H9 (cell line): Measurements from ENCODE around the gene SNN. TPM values are rescaled to one million over a fixed set of nuclear protein-coding genes. Genes with fewer than 3 reads are reported as not detected.

ENCODE experiments used
- DNase-seq: peaks from one replicate; pipeline ENCODE4 v3.0.0-alpha.2; 2017
- H2AFZ ChIP-seq: one replicate; pipeline ENCODE4 v1.6.1; 2013; ENCODE audit warnings: mild to moderate bottlenecking, low read length, control low read depth, moderate library complexity
- H2AK5ac ChIP-seq: 2 replicates; pipeline ENCODE4 v1.6.1; 2013; ENCODE audit warnings: low read length, control low read depth, mixed read lengths; ENCODE audit not compliant: insufficient read length
- H2BK120ac ChIP-seq: one replicate; pipeline ENCODE4 v1.6.1; 2013; ENCODE audit warnings: low read depth, mild to moderate bottlenecking, low read length, control low read depth, inconsistent platforms; ENCODE audit not compliant: poor library complexity, severe bottlenecking
- H2BK12ac ChIP-seq: 2 replicates; pipeline ENCODE4 v1.6.1; 2013; ENCODE audit warnings: low read length, control low read depth, mixed read lengths, low read depth; ENCODE audit not compliant: insufficient read length
- H2BK15ac ChIP-seq: 2 replicates; pipeline ENCODE4 v1.6.1; 2013; ENCODE audit warnings: low read depth, low read length, control low read depth
- H2BK20ac ChIP-seq: one replicate; pipeline ENCODE4 v1.6.1; 2013; ENCODE audit warnings: low read depth, mild to moderate bottlenecking, low read length, control low read depth, inconsistent platforms; ENCODE audit not compliant: poor library complexity, severe bottlenecking
- H2BK5ac ChIP-seq: 2 replicates; pipeline ENCODE4 v1.6.1; 2013; ENCODE audit warnings: low read length, control low read depth, mixed read lengths; ENCODE audit not compliant: insufficient read length
- H3K14ac ChIP-seq: 2 replicates; pipeline ENCODE4 v1.6.1; 2013; ENCODE audit warnings: low read length, control low read depth; ENCODE audit not compliant: insufficient read depth
- H3K18ac ChIP-seq: 2 replicates; pipeline ENCODE4 v1.6.1; 2013; ENCODE audit warnings: low read depth, mild to moderate bottlenecking, mixed read lengths, low read length, control low read depth; ENCODE audit not compliant: insufficient read length
- H3K23ac ChIP-seq: 2 replicates; pipeline ENCODE4 v1.6.1; 2013; ENCODE audit warnings: low read length, control low read depth, mixed read lengths, low read depth; ENCODE audit not compliant: insufficient read length
- H3K23me2 ChIP-seq: 2 replicates; pipeline ENCODE4 v1.6.1; 2013; ENCODE audit warnings: low read depth, mild to moderate bottlenecking, mixed read lengths, low read length, control low read depth; ENCODE audit not compliant: insufficient read length, poor library complexity, severe bottlenecking
- H3K27ac ChIP-seq: 2 replicates; pipeline ENCODE4 v1.5.1; 2013; ENCODE audit warnings: low read length, control low read depth, mixed read lengths, low read depth; ENCODE audit not compliant: insufficient read length
- H3K27me3 ChIP-seq: 2 replicates; pipeline ENCODE4 v1.6.1; 2013; ENCODE audit warnings: low read length, control low read depth, inconsistent platforms; ENCODE audit not compliant: insufficient read depth
- H3K4ac ChIP-seq: 2 replicates; pipeline ENCODE4 v1.6.1; 2013; ENCODE audit warnings: low read depth, mild to moderate bottlenecking, control low read depth, inconsistent platforms, low read length, moderate library complexity
- H3K4me1 ChIP-seq: 2 replicates; pipeline ENCODE4 v1.6.1; 2013; ENCODE audit warnings: low read length, control low read depth, inconsistent platforms; ENCODE audit not compliant: insufficient read depth
- H3K4me2 ChIP-seq: 2 replicates; pipeline ENCODE4 v1.6.1; 2013; ENCODE audit warnings: low read length, control low read depth, mixed read lengths; ENCODE audit not compliant: insufficient read length, insufficient read depth
- H3K56ac ChIP-seq: 2 replicates; pipeline ENCODE4 v1.6.1; 2013; ENCODE audit warnings: low read depth, mild to moderate bottlenecking, mixed read lengths, low read length, control low read depth; ENCODE audit not compliant: insufficient read length
- H3K79me1 ChIP-seq: 2 replicates; pipeline ENCODE4 v1.6.1; 2013; ENCODE audit warnings: low read depth, mild to moderate bottlenecking, moderate library complexity, low read length, control low read depth, inconsistent platforms; ENCODE audit not compliant: insufficient read depth, poor library complexity, severe bottlenecking
- H3K79me2 ChIP-seq: 2 replicates; pipeline ENCODE4 v1.6.1; 2013; ENCODE audit warnings: low read length, control low read depth, inconsistent platforms; ENCODE audit not compliant: insufficient read depth
- H3K9ac ChIP-seq: 2 replicates; pipeline ENCODE4 v1.6.1; 2013; ENCODE audit warnings: low read length, control low read depth, mixed read lengths; ENCODE audit not compliant: insufficient read length; ENCODE audit errors: extremely low read depth
- H3K9me3 ChIP-seq: one replicate; pipeline ENCODE4 v1.6.1; 2013; ENCODE audit warnings: low read depth, low read length, inconsistent platforms; ENCODE audit not compliant: control insufficient read depth
- H3T11ph ChIP-seq: one replicate; pipeline ENCODE4 v1.6.1; 2013; ENCODE audit warnings: mild to moderate bottlenecking, low read length, control low read depth, inconsistent platforms
- H4K20me1 ChIP-seq: one replicate; pipeline ENCODE4 v1.6.1; 2013; ENCODE audit not compliant: control insufficient read depth, insufficient read length, insufficient read depth
- H4K5ac ChIP-seq: 2 replicates; pipeline ENCODE4 v1.6.1; 2013; ENCODE audit warnings: low read depth, mild to moderate bottlenecking, mixed read lengths, low read length, control low read depth; ENCODE audit not compliant: insufficient read length
- H4K8ac ChIP-seq: replicated peaks from 2 replicates; pipeline ENCODE4 v1.6.1; 2013; ENCODE audit warnings: low read length, control low read depth, mixed read lengths, low read depth; ENCODE audit not compliant: insufficient read length
- H4K91ac ChIP-seq: 2 replicates; pipeline ENCODE4 v1.6.1; 2013; ENCODE audit warnings: low read depth, mild to moderate bottlenecking, moderate library complexity, mixed read lengths, low read length, control low read depth; ENCODE audit not compliant: insufficient read length
- H3K27ac Mint-ChIP-seq, 3 experiments: 2 replicates in 2 of 3; 3 replicates in 1 of 3; pipeline ENCODE4 v1.8.0; 2020 to 2021; ENCODE audit warnings: mixed read lengths in 3 of 3, mild to moderate bottlenecking in 1 of 3, moderate library complexity in 1 of 3
- H3K27me3 Mint-ChIP-seq: 2 replicates; pipeline ENCODE4 v1.8.0; 2021; ENCODE audit warnings: low read depth, mild to moderate bottlenecking, moderate library complexity, mixed read lengths
- H3K36me3 Mint-ChIP-seq, 3 experiments: 2 replicates in 2 of 3; 3 replicates in 1 of 3; pipeline ENCODE4 v1.8.0; 2020 to 2021; ENCODE audit warnings: low read depth in 3 of 3, mixed read lengths in 3 of 3; ENCODE audit not compliant: insufficient read depth in 1 of 3
- H3K4me1 Mint-ChIP-seq, 2 experiments: 2 replicates each; pipeline ENCODE4 v1.8.0; 2020; ENCODE audit warnings: mixed read lengths in 2 of 2
- H3K4me3 Mint-ChIP-seq, 2 experiments: 2 replicates in 1 of 2; 3 replicates in 1 of 2; pipeline ENCODE4 v1.8.0; 2020 to 2021; ENCODE audit warnings: mild to moderate bottlenecking in 2 of 2, mixed read lengths in 2 of 2, moderate library complexity in 1 of 2
- H3K9me3 Mint-ChIP-seq, 2 experiments: 2 replicates in 1 of 2; 3 replicates in 1 of 2; pipeline ENCODE4 v1.8.0; 2020; ENCODE audit warnings: mild to moderate bottlenecking in 2 of 2, mixed read lengths in 2 of 2, moderate library complexity in 1 of 2
- CTCF ChIP-seq: fragments of 200-600 bp; sonication (generic); conservative IDR thresholded peaks from 3 replicates; pipeline ENCODE4 v1.8.0; 2021; ENCODE audit warnings: antibody characterized with exemption, mild to moderate bottlenecking
- WGBS: extraction: QIAGEN DNeasy Blood & Tissue Kit; methylation state at CpG from one replicate; pipeline ENCODE4 v1.1.7; 2013; ENCODE audit warnings: missing lambda C conversion rate, low lambda C conversion rate, mixed read lengths; ENCODE audit not compliant: insufficient read length; ENCODE audit errors: extremely low coverage; 5-methylcytosine and 5-hydroxymethylcytosine counted together
- total RNA-seq: library from RNA; stranded (reverse); gene quantifications from 2 replicates; pipeline ENCODE4 v1.2.1, GENCODE V29; 2021

The SNN gene
- total RNA-seq, 1 experiment from 2014 or later = 44.2 TPM

- DNase-seq = no peak
- Histone ChIP-seq H3K23ac (no peak overlapping the region), H3K56ac (no peak overlapping the region), H4K20me1 (peaks cover 2% of the 10 kb centered on the region), H2AFZ (no peak overlapping the region), H3K4me1 (no peaks in the 10 kb centered on the region), H2AK5ac (no peak overlapping the region), H3K79me1 (peaks cover 3% of the 10 kb centered on the region), H3K79me2 (no peaks in the 10 kb centered on the region), H3K4me2 (no peak overlapping the region), H2BK120ac (no peak overlapping the region), H2BK12ac (no peak overlapping the region), H3K4ac (no peak overlapping the region), H2BK20ac (no peak overlapping the region), H2BK5ac (no peak overlapping the region), H3K27ac (no peak overlapping the region), H3K23me2 (no peaks in the 10 kb centered on the region), H3K14ac (no peak overlapping the region), H3T11ph (no peak overlapping the region), H2BK15ac (no peak overlapping the region), H3K9me3 (no peaks in the 10 kb centered on the region), H4K8ac (no peak overlapping the region), H3K9ac (no peak overlapping the region), H4K5ac (no peak overlapping the region), H3K18ac (no peak overlapping the region), H3K27me3 (no peaks in the 10 kb centered on the region), H4K91ac (no peak overlapping the region)
- H3K27ac Mint-ChIP-seq = peak overlapping the region; percentile 12 to 85 (median 76); a peak in 4 of 7 replicates
- H3K36me3 Mint-ChIP-seq = peaks cover 22 to 57% (median 46%) of the 10 kb centered on the region in 3 experiments
- no peaks in the 10 kb centered on the region for H3K27me3 Mint-ChIP-seq
- H3K9me3 Mint-ChIP-seq = no peaks in the 10 kb centered on the region
- no CpG with 5 or more reads among the region's 13 CpGs for WGBS
- peaks cover 9 to 22% of the 10 kb centered on the region in 2 experiments; a peak in 3 of 4 replicates for H3K4me1 Mint-ChIP-seq
- no peak overlapping the region for H3K4me3 Mint-ChIP-seq
- TF ChIP-seq CTCF = no peak
Measured at GRCh38 chr16:11679250-11679649, 11.0 kb downstream of the SNN start.
